H1 (cell line): ENCODE measurements around the gene HBM. TPM values are rescaled to one million over a fixed set of nuclear protein-coding genes. Genes with fewer than 3 reads are reported as not detected.

Source experiments
- CTCF ChIA-PET: fragments of 300-600 bp; sonication (Branson Sonifier 250); formaldehyde crosslinking; loops from one replicate; lab custom pipeline; 2021; ENCODE audit not compliant: partially characterized antibody; lab: Charles Lee
- POLR2A ChIA-PET: fragments of 300-600 bp; sonication (Branson Sonifier 250); formaldehyde crosslinking; loops from one replicate; lab custom pipeline; 2021; ENCODE audit warnings: inconsistent platforms; ENCODE audit not compliant: partially characterized antibody; lab: Charles Lee
- DNase-seq, 2 experiments: peaks; one replicate each; pipeline versions ENCODE4 v3.0.0 to v3.0.0-alpha.2; 2010 to 2022; ENCODE audit warnings: low spot score in 2 of 2, low read depth in 1 of 2, mixed read lengths in 1 of 2
- FAIRE-seq: peaks from 2 replicates; lab custom pipeline; 2011; peaks lifted over from hg19 to GRCh38; lab: Jason Lieb, UNC
- H2AFZ ChIP-seq: 2 replicates; pipeline ENCODE4 v1.8.1; 2012; ENCODE audit warnings: low read length, inconsistent platforms
- H2AK5ac ChIP-seq: 2 replicates; pipeline ENCODE4 v1.6.1; 2013; ENCODE audit warnings: low read depth, low read length
- H2BK120ac ChIP-seq: replicated peaks from 2 replicates; pipeline ENCODE3; 2013; ENCODE audit warnings: low read depth, low read length, inconsistent platforms
- H2BK12ac ChIP-seq: 2 replicates; pipeline ENCODE4 v1.6.1; 2013; ENCODE audit warnings: low read depth, low read length
- H2BK15ac ChIP-seq: 2 replicates; pipeline ENCODE4 v1.6.1; 2013; ENCODE audit warnings: low read length
- H2BK20ac ChIP-seq: 2 replicates; pipeline ENCODE4 v1.6.1; 2013; ENCODE audit warnings: low read length
- H2BK5ac ChIP-seq: 2 replicates; pipeline ENCODE4 v1.6.1; 2013; ENCODE audit warnings: low read depth, low read length
- H3K14ac ChIP-seq: 2 replicates; pipeline ENCODE4 v1.6.1; 2013; ENCODE audit warnings: inconsistent platforms; ENCODE audit not compliant: insufficient read length
- H3K18ac ChIP-seq: 2 replicates; pipeline ENCODE4 v1.6.1; 2013; ENCODE audit warnings: low read length; ENCODE audit errors: extremely low read depth
- H3K23ac ChIP-seq: 2 replicates; pipeline ENCODE4 v1.6.1; 2013; ENCODE audit warnings: inconsistent platforms; ENCODE audit not compliant: insufficient read length
- H3K23me2 ChIP-seq: 2 replicates; pipeline ENCODE4 v1.6.1; 2013; ENCODE audit warnings: low read depth, low read length
- H3K27ac ChIP-seq: 2 replicates; pipeline ENCODE4 v1.6.1; 2011; ENCODE audit warnings: low read depth, low read length, inconsistent platforms
- H3K27me3 ChIP-seq, 4 experiments: replicated peaks in 1 of 4; 1 replicate in 1 of 4; 2 replicates in 3 of 4; pipeline versions ENCODE4 v1.6.1 to v1.8.1; 2011 to 2013; ENCODE audit warnings: low read length in 3 of 4, mild to moderate bottlenecking in 3 of 4, inconsistent platforms in 2 of 4, mixed read lengths in 2 of 4, moderate library complexity in 1 of 4; ENCODE audit not compliant: control insufficient read depth in 3 of 4, insufficient read depth in 3 of 4; ENCODE audit errors: extremely low read depth in 1 of 4
- H3K36me3 ChIP-seq, 4 experiments: 2 replicates each; pipeline versions ENCODE4 v1.6.1 to v1.8.1; 2011 to 2013; ENCODE audit warnings: mild to moderate bottlenecking in 4 of 4, low read length in 3 of 4, moderate library complexity in 2 of 4, control low read depth in 1 of 4, inconsistent platforms in 1 of 4; ENCODE audit not compliant: insufficient read depth in 4 of 4, control insufficient read depth in 2 of 4
- H3K4ac ChIP-seq: replicated peaks from 2 replicates; pipeline ENCODE3; 2013; ENCODE audit warnings: low read length, low read depth, mixed read lengths, inconsistent platforms; ENCODE audit not compliant: insufficient read length
- H3K4me1 ChIP-seq, 4 experiments: replicated peaks in 1 of 4; 1 replicate in 1 of 4; 2 replicates in 3 of 4; pipeline versions ENCODE4 v1.6.1 to v1.8.1; 2011 to 2013; ENCODE audit warnings: low read length in 3 of 4, inconsistent platforms in 2 of 4, mixed read lengths in 1 of 4; ENCODE audit not compliant: insufficient read depth in 4 of 4, control insufficient read depth in 3 of 4
- H3K4me2 ChIP-seq, 2 experiments: 2 replicates each; pipeline versions ENCODE4 v1.6.1 to v1.8.1; 2011 to 2013; ENCODE audit warnings: low read depth in 2 of 2, low read length in 2 of 2, control low read depth in 1 of 2, inconsistent platforms in 1 of 2, mild to moderate bottlenecking in 1 of 2; ENCODE audit not compliant: insufficient read depth in 1 of 2
- H3K4me3 ChIP-seq, 4 experiments: fragments of 200-600, 300-600 bp in 1 of 4; sonication (generic), shearing (Covaris generic), sonication (Bioruptor Twin) in 1 of 4; 2 replicates each; pipeline versions ENCODE4 v1.5.1 to v1.8.1; 2011 to 2016; ENCODE audit warnings: low read length in 4 of 4, low read depth in 3 of 4, control low read depth in 2 of 4, inconsistent platforms in 2 of 4, mild to moderate bottlenecking in 2 of 4, mixed read lengths in 1 of 4, moderate library complexity in 1 of 4; ENCODE audit not compliant: insufficient read depth in 2 of 4; ENCODE audit errors: extremely low read depth in 1 of 4
- H3K56ac ChIP-seq: replicated peaks from 2 replicates; pipeline ENCODE3; 2013; ENCODE audit warnings: low read depth, mild to moderate bottlenecking, mixed read lengths, low read length, inconsistent platforms; ENCODE audit not compliant: insufficient read length
- H3K79me1 ChIP-seq: 2 replicates; pipeline ENCODE4 v1.6.1; 2013; ENCODE audit warnings: low read depth, low read length, control low read depth
- H3K79me2 ChIP-seq, 2 experiments: 2 replicates each; pipeline versions ENCODE4 v1.6.1 to v1.8.1; 2012 to 2013; ENCODE audit warnings: low read length in 2 of 2, mild to moderate bottlenecking in 2 of 2, inconsistent platforms in 1 of 2; ENCODE audit not compliant: insufficient read depth in 2 of 2, control insufficient read depth in 1 of 2
- H3K9ac ChIP-seq, 4 experiments: replicated peaks in 1 of 4; 1 replicate in 1 of 4; 2 replicates in 3 of 4; pipeline versions ENCODE4 v1.6.1 to v1.8.1; 2011 to 2013; ENCODE audit warnings: low read depth in 3 of 4, low read length in 3 of 4, control low read depth in 2 of 4, mild to moderate bottlenecking in 2 of 4, moderate library complexity in 2 of 4, inconsistent platforms in 1 of 4; ENCODE audit errors: extremely low read depth in 1 of 4
- H3K9me3 ChIP-seq, 2 experiments: 2 replicates each; pipeline versions ENCODE4 v1.6.1 to v1.8.1; 2012 to 2013; ENCODE audit warnings: mild to moderate bottlenecking in 2 of 2, moderate library complexity in 2 of 2, control low read depth in 1 of 2, inconsistent platforms in 1 of 2, low read depth in 1 of 2, low read length in 1 of 2, mixed read lengths in 1 of 2; ENCODE audit not compliant: insufficient read depth in 2 of 2
- H4K20me1 ChIP-seq, 2 experiments: replicated peaks in 1 of 2; 2 replicates each; pipeline versions ENCODE3 to v1.8.1; 2011 to 2013; ENCODE audit warnings: inconsistent platforms in 2 of 2, low read length in 2 of 2, mild to moderate bottlenecking in 1 of 2; ENCODE audit not compliant: insufficient read depth in 2 of 2, control insufficient read depth in 1 of 2
- H4K5ac ChIP-seq: 2 replicates; pipeline ENCODE4 v1.6.1; 2013; ENCODE audit warnings: low read length, low read depth, mixed read lengths, inconsistent platforms; ENCODE audit not compliant: insufficient read length
- H4K8ac ChIP-seq: 2 replicates; pipeline ENCODE4 v1.8.0; 2013; ENCODE audit warnings: mild to moderate bottlenecking, moderate library complexity, low read length, inconsistent platforms; ENCODE audit not compliant: insufficient read depth; ENCODE audit errors: extremely low read depth
- H4K91ac ChIP-seq: replicated peaks from 2 replicates; pipeline ENCODE3; 2013; ENCODE audit warnings: low read length, mixed read lengths, inconsistent platforms; ENCODE audit not compliant: insufficient read length
- EZH2 ChIP-seq: fragments of 200-600 bp; sonication (generic); IDR thresholded peaks from 2 replicates; pipeline ENCODE4 v1.7.1; 2012; ENCODE audit warnings: low read depth, mild to moderate bottlenecking, moderate library complexity, low read length, inconsistent platforms; ENCODE audit not compliant: severe bottlenecking
- WGBS, 2 experiments: shearing (Covaris generic) in 1 of 2; methylation state at CpG; one replicate each; pipeline versions ENCODE4 v1.1.6 to v1.1.7; 2013 to 2015; ENCODE audit warnings: low lambda C conversion rate in 2 of 2, mixed read lengths in 2 of 2, inconsistent platforms in 1 of 2, low coverage in 1 of 2, missing lambda C conversion rate in 1 of 2; ENCODE audit not compliant: insufficient replicate concordance in 2 of 2, insufficient coverage in 1 of 2, insufficient read length in 1 of 2; ENCODE audit errors: extremely low coverage in 1 of 2, missing lambda C conversion rate in 1 of 2; 5-methylcytosine and 5-hydroxymethylcytosine counted together
- polyA plus RNA-seq, 7 experiments: library from polyadenylated mRNA; depleted of rRNA in 3 of 7; stranded (reverse) in 5 of 7; unstranded in 2 of 7; fragments of >200 nt in 5 of 7; fragments of 200-250 nt in 2 of 7; gene quantifications; 1 replicate in 5 of 7; 2 replicates in 1 of 7; 4 replicates in 1 of 7; pipeline versions ENCODE4 v1.2.1 to v1.2.3, GENCODE V29; 2011 to 2013; ENCODE audit warnings: missing spikeins in 2 of 7, mixed read lengths in 2 of 7
- total RNA-seq: library from RNA; stranded (reverse); fragmentation: NEBNext Ultra II Directional; extraction: Animal tissue kit (Norgen Biotek cat#: 25700); gene quantifications from 2 replicates; pipeline ENCODE4 v1.2.1, GENCODE V29; 2021

The HBM gene
- total and polyA plus RNA-seq, 2 of the 8 experiments (the other 6 are each of a cell fraction or from before 2014, with no cell fraction given), result 0.88 TPM; not detected in 1

GRCh38 chr16:170788-171187 is 5.0 kb downstream of the HBM start:
- Histone ChIP-seq H2BK5ac (no peak overlapping the region), H3K4me1 (peaks cover 0 to 25% (median 13%) of the 10 kb centered on the region in 4 experiments; a peak in 6 of 7 replicates), H3K4me3 (no peak overlapping the region), H2AFZ (no peak overlapping the region), H2BK12ac (no peak overlapping the region), H3K27ac (no peak overlapping the region), H2BK15ac (no peak overlapping the region), H4K20me1 (peaks cover 6 to 14% of the 10 kb centered on the region in 2 experiments), H2BK120ac (no peak overlapping the region), H3K79me2 (no peaks in the 10 kb centered on the region), H3K27me3 (peaks cover 58 to 87% (median 80%) of the 10 kb centered on the region in 4 experiments), H4K8ac (no peak overlapping the region), H3K23ac (no peak overlapping the region), H3K56ac (no peak overlapping the region), H4K5ac (no peak overlapping the region), H3K79me1 (no peaks in the 10 kb centered on the region)
- POLR2A ChIA-PET, result interaction anchor here (1.8 kb wide), 1 partner anchor 10 kb away, joined by 5 read pairs; the partner anchor contains the start of gene HBQ1
- WGBS, 2 experiments, result 71% methylated on average over 1 of the region's 1 CpG; no CpG with 5 or more reads in 1 of the 2 experiments
- CTCF ChIA-PET, result interaction anchor here (0.6 to 5.6 kb wide), 7 partner anchors 9 to 105 kb away, joined by 3 to 24 read pairs (median 4); partner anchors contain the start of gene HBQ1
- DNase-seq, result no peak
- FAIRE-seq, result no peak
- TF ChIP-seq EZH2, result no peak
- TF ChIP-seq, all 59 proteins: peak for 0
- Histone ChIP-seq H3K9ac (no peak overlapping the region), H4K91ac (no peak overlapping the region), H3K23me2 (peaks cover 8% of the 10 kb centered on the region; the same call in 1 of the 2 replicates), H3K9me3 (no peaks in the 10 kb centered on the region), H2AK5ac (no peak overlapping the region), H3K14ac (no peak overlapping the region), H2BK20ac (no peak overlapping the region), H3K18ac (no peak overlapping the region), H3K4ac (no peak overlapping the region), H3K4me2 (no peak overlapping the region), H3K36me3 (peaks cover 0 to 7% (median 0%) of the 10 kb centered on the region in 4 experiments; a peak in 2 of 8 replicates)
